H1 (cell line): ENCODE results near the gene IKZF1.

Source experiments
- CHD2 ChIP-seq: IDR thresholded peaks from 2 replicates; pipeline ENCODE4 v1.6.1; 2012; ENCODE audit warnings: low read length, improper control_type of control experiment
- CTCF ChIP-seq, 3 experiments: IDR thresholded peaks; 1 replicate in 2 of 3; 2 replicates in 1 of 3; pipeline versions ENCODE4 v1.5.1 to v1.6.1; 2011; ENCODE audit warnings: low read length in 3 of 3, mild to moderate bottlenecking in 3 of 3, inconsistent platforms in 2 of 3, low read depth in 1 of 3, moderate library complexity in 1 of 3; ENCODE audit not compliant: insufficient read depth in 1 of 3; ENCODE audit errors: control extremely low read depth in 1 of 3
- E2F6 ChIP-seq: IDR thresholded peaks from 2 replicates; pipeline ENCODE4 v1.6.1; 2012; ENCODE audit warnings: inconsistent platforms
- EP300 ChIP-seq, 2 experiments: IDR thresholded peaks; 1 replicate in 1 of 2; 2 replicates in 1 of 2; pipeline ENCODE4 v1.6.1; 2011 to 2012; ENCODE audit warnings: low read depth in 2 of 2, low read length in 2 of 2, mild to moderate bottlenecking in 2 of 2, borderline replicate concordance in 1 of 2, inconsistent platforms in 1 of 2, moderate library complexity in 1 of 2
- EZH2 ChIP-seq: fragments of 200-600 bp; sonication (generic); IDR thresholded peaks from 2 replicates; pipeline ENCODE4 v1.7.1; 2012; ENCODE audit warnings: low read depth, mild to moderate bottlenecking, moderate library complexity, low read length, inconsistent platforms; ENCODE audit not compliant: severe bottlenecking
- JUN ChIP-seq: IDR thresholded peaks from 2 replicates; pipeline ENCODE4 v1.6.1; 2011; ENCODE audit warnings: low read depth, mild to moderate bottlenecking, improper control_type of control experiment, low read length
- KDM5A ChIP-seq: fragments of 200-600 bp; IDR thresholded peaks from 2 replicates; pipeline ENCODE4 v1.7.1; 2012; ENCODE audit warnings: mild to moderate bottlenecking, low read length, inconsistent platforms, mixed read lengths
- NRF1 ChIP-seq: IDR thresholded peaks from 2 replicates; pipeline ENCODE4 v1.6.1; 2011; ENCODE audit warnings: mild to moderate bottlenecking, low read depth, low read length, improper control_type of control experiment
- TAF1 ChIP-seq: IDR thresholded peaks from 2 replicates; pipeline ENCODE4 v1.6.1; 2011; ENCODE audit warnings: mild to moderate bottlenecking, low read depth, low read length

GRCh38 chr7:50415844-50416364 lies 111.4 kb downstream of the IKZF1 start:
- TF ChIP-seq CTCF (IDR thresholded peaks at IDR 0.05; ENCODE audit: control extremely low read depth in 1 of 3, insufficient read depth in 1 of 3, low read depth in 1 of 3, low read length in 3 of 3) (no peak), JUN (no peak), EZH2 (no peak), CHD2 (no peak), EP300 (IDR thresholded peaks at IDR 0.05; ENCODE audit: borderline replicate concordance in 1 of 2, low read depth in 2 of 2, low read length in 2 of 2) (no peak), KDM5A (no peak), NRF1 (no peak), E2F6 (no peak), TAF1 (no peak)
